Keratinocyte (primary cell): ENCODE measurements around the gene PSMB7. TPM values are rescaled to one million over a fixed set of nuclear protein-coding genes. Genes with fewer than 3 reads are reported as not detected.

Experiments
- DNase-seq: peaks from one replicate; pipeline ENCODE4 v3.0.0-alpha.2; 2011; ENCODE audit warnings: low read depth, missing footprints, low spot score
- FAIRE-seq: peaks from 2 replicates; lab custom pipeline; 2011; peaks lifted over from hg19 to GRCh38; lab: Jason Lieb, UNC
- H2AFZ ChIP-seq: 2 replicates; pipeline ENCODE4 v1.6.0; 2012; ENCODE audit warnings: low read length, control low read depth, inconsistent platforms; ENCODE audit not compliant: control insufficient read depth
- H3K27ac ChIP-seq: 2 replicates; pipeline ENCODE4 v1.5.1; 2011; ENCODE audit warnings: low read length; ENCODE audit not compliant: control insufficient read depth, insufficient read depth
- H3K27me3 ChIP-seq: 3 replicates; pipeline ENCODE4 v1.6.0; 2011; ENCODE audit warnings: low read length; ENCODE audit not compliant: control insufficient read depth, insufficient read depth; ENCODE audit errors: extremely low read depth
- H3K36me3 ChIP-seq, 2 experiments: 2 replicates in 1 of 2; 3 replicates in 1 of 2; pipeline ENCODE4 v1.5.1; 2011; ENCODE audit warnings: low read length in 2 of 2, mild to moderate bottlenecking in 1 of 2; ENCODE audit not compliant: control insufficient read depth in 2 of 2, insufficient read depth in 2 of 2; ENCODE audit errors: extremely low read depth in 1 of 2
- H3K4me1 ChIP-seq: 3 replicates; pipeline ENCODE4 v1.5.1; 2011; ENCODE audit warnings: low read length; ENCODE audit not compliant: control insufficient read depth, insufficient read depth; ENCODE audit errors: extremely low read depth
- H3K4me2 ChIP-seq: 3 replicates; pipeline ENCODE4 v1.6.0; 2011; ENCODE audit warnings: low read depth, low read length; ENCODE audit not compliant: control insufficient read depth, insufficient read depth; ENCODE audit errors: extremely low read depth
- H3K4me3 ChIP-seq, 3 experiments: fragments of 200-600 bp in 1 of 3; sonication (generic) in 1 of 3; 2 replicates in 2 of 3; 3 replicates in 1 of 3; pipeline ENCODE4 v1.5.1; 2011 to 2016; ENCODE audit warnings: low read length in 3 of 3, mild to moderate bottlenecking in 3 of 3, control low read depth in 2 of 3, inconsistent platforms in 1 of 3, low read depth in 1 of 3, mixed read lengths in 1 of 3, mixed run types in 1 of 3, moderate library complexity in 1 of 3; ENCODE audit not compliant: control insufficient read depth in 2 of 3, insufficient read depth in 2 of 3; ENCODE audit errors: extremely low read depth in 1 of 3
- H3K79me2 ChIP-seq: 2 replicates; pipeline ENCODE4 v1.6.0; 2012; ENCODE audit warnings: low read length; ENCODE audit not compliant: control insufficient read depth, insufficient read depth
- H3K9ac ChIP-seq: 3 replicates; pipeline ENCODE4 v1.6.0; 2011; ENCODE audit warnings: low read length; ENCODE audit not compliant: control insufficient read depth, insufficient read depth; ENCODE audit errors: extremely low read depth
- H3K9me1 ChIP-seq: 3 replicates; pipeline ENCODE4 v1.6.0; 2011; ENCODE audit warnings: low read length; ENCODE audit not compliant: control insufficient read depth, insufficient read depth; ENCODE audit errors: extremely low read depth
- H3K9me3 ChIP-seq: 2 replicates; pipeline ENCODE4 v1.5.1; 2012; ENCODE audit warnings: low read depth, low read length; ENCODE audit not compliant: control insufficient read depth
- H4K20me1 ChIP-seq: 3 replicates; pipeline ENCODE4 v1.6.0; 2011; ENCODE audit warnings: low read length; ENCODE audit not compliant: control insufficient read depth, insufficient read depth; ENCODE audit errors: extremely low read depth
- CTCF ChIP-seq, 3 experiments: IDR thresholded peaks in 1 of 3; conservative IDR thresholded peaks in 1 of 3; optimal IDR thresholded peaks in 1 of 3; 2 replicates in 2 of 3; 3 replicates in 1 of 3; pipeline versions ENCODE3 to v1.5.1; 2011; ENCODE audit warnings: low read length in 3 of 3, mild to moderate bottlenecking in 3 of 3, moderate library complexity in 2 of 3, control low read depth in 1 of 3, inconsistent platforms in 1 of 3; ENCODE audit not compliant: insufficient read depth in 2 of 3; ENCODE audit errors: extremely low read depth in 1 of 3
- EZH2 ChIP-seq: IDR thresholded peaks from one replicate; pipeline ENCODE4 v1.6.1; 2012; ENCODE audit warnings: inconsistent platforms, mild to moderate bottlenecking, low read length, moderate library complexity
- dilution Hi-C: fragments of 300-500 bp; cut with MboI; formaldehyde crosslinking; loops from one replicate; pipeline ENCODE4 v1.7.0; 2020; ENCODE audit warnings: low sequenced_read_pairs; ENCODE audit not compliant: extremely low pct_ligation_motif_present
- polyA plus RNA-seq, 5 experiments: library from polyadenylated mRNA; depleted of rRNA in 3 of 5; stranded (reverse) in 3 of 5; stranded (forward) in 1 of 5; unstranded in 1 of 5; fragments of >200 nt; gene quantifications; 1 replicate in 1 of 5; 2 replicates in 3 of 5; 3 replicates in 1 of 5; pipeline versions ENCODE4 v1.2.1 to v1.2.3, GENCODE V29; 2011 to 2012; ENCODE audit warnings: missing spikeins in 2 of 5, low read depth in 1 of 5, low replicate concordance in 1 of 5

PSMB7 gene
- polyA plus RNA-seq, 1 donor (not counting 4 experiments of a cell fraction or from before 2014, with no cell fraction given) = 388 TPM

GRCh38 chr9:124410321-124410913 is 4.8 kb downstream of the PSMB7 start:
- no peaks in the 10 kb centered on the region for H3K9me1 ChIP-seq
- H3K27ac ChIP-seq = peak overlapping the region; percentile 95
- H3K4me3 ChIP-seq = no peak overlapping the region
- H4K20me1 ChIP-seq = peaks cover 3% of the 10 kb centered on the region
- no peak for DNase-seq
- dilution Hi-C loops = no loop called here
- H3K9me3 ChIP-seq = no peaks in the 10 kb centered on the region
- H3K4me2 ChIP-seq = peak overlapping the region; percentile 18
- no peak for FAIRE-seq
- peaks cover 48% of the 10 kb centered on the region for H3K4me1 ChIP-seq
- peaks cover 15 to 57% of the 10 kb centered on the region in 2 experiments for H3K36me3 ChIP-seq
- no peak overlapping the region for H2AFZ ChIP-seq
- H3K9ac ChIP-seq = peak overlapping the region; percentile 80
- TF ChIP-seq CTCF (optimal IDR thresholded peaks at IDR 0.05 in 1 of 3, IDR thresholded peaks at IDR 0.05 in 1 of 3, conservative IDR thresholded peaks at IDR 0.05 in 1 of 3; ENCODE audit: extremely low read depth in 1 of 3, insufficient read depth in 2 of 3, low read length in 3 of 3) (no peak), EZH2 (no peak)
- peaks cover 76% of the 10 kb centered on the region for H3K79me2 ChIP-seq
- H3K27me3 ChIP-seq = no peaks in the 10 kb centered on the region

- Histone ChIP-seq H3K79me2 (peaks cover 74% of the 10 kb centered on the region), H3K36me3 (peaks cover 17 to 62% of the 10 kb centered on the region in 2 experiments), H3K4me1 (peaks cover 45% of the 10 kb centered on the region), H3K27ac (peak overlapping the region; percentile 12), H3K9me1 (no peaks in the 10 kb centered on the region), H3K27me3 (no peaks in the 10 kb centered on the region), H3K9ac (no peak overlapping the region), H3K4me2 (peak overlapping the region; percentile 22), H3K9me3 (no peaks in the 10 kb centered on the region), H2AFZ (no peak overlapping the region), H3K4me3 (no peak overlapping the region), H4K20me1 (peaks cover 3% of the 10 kb centered on the region)
- FAIRE-seq (no peak), DNase-seq (no peak)
- TF ChIP-seq CTCF (optimal IDR thresholded peaks at IDR 0.05 in 1 of 3, IDR thresholded peaks at IDR 0.05 in 1 of 3, conservative IDR thresholded peaks at IDR 0.05 in 1 of 3; ENCODE audit: extremely low read depth in 1 of 3, insufficient read depth in 2 of 3, low read length in 3 of 3) = no peak
- TF ChIP-seq EZH2 = no peak
- dilution Hi-C loops = no loop called here
These were observed 5.8 kb downstream of the PSMB7 start for GRCh38 chr9:124409410-124409809.
